NCI-H2107 treated with DMSO at 0.1 percent for 48 hours (cell line): ENCODE measurements around the gene CPA1.

Experiments used
- DNase-seq: peaks from one replicate; lab custom pipeline; 2025; ENCODE audit not compliant: unreplicated experiment; lab: John Stamatoyannopoulos, UW

CPA1 gene

GRCh38 chr7:130393841-130394411 lies 13.6 kb downstream of the CPA1 start:
- DNase-seq = no peak

GRCh38 chr7:130394421-130395195 lies 14.3 kb downstream of the CPA1 start:
- no peak for DNase-seq

GRCh38 chr7:130395421-130395820 lies 15.1 kb downstream of the CPA1 start:
- DNase-seq = no peak

GRCh38 chr7:130396109-130396508 lies 15.8 kb downstream of the CPA1 start:
- DNase-seq = no peak

- DNase-seq = no peak
Observed at GRCh38 chr7:130397051-130397757, 16.9 kb downstream of the CPA1 start.

GRCh38 chr7:130397758-130398073 lies 17.4 kb downstream of the CPA1 start:
- DNase-seq = no peak

GRCh38 chr7:130398526-130399090 lies 18.3 kb downstream of the CPA1 start:
- DNase-seq = no peak

- DNase-seq = no peak
Observed at GRCh38 chr7:130400120-130400572, 19.9 kb downstream of the CPA1 start.

GRCh38 chr7:130401101-130401500 lies 20.8 kb downstream of the CPA1 start:
- DNase-seq = no peak

GRCh38 chr7:130401578-130401977 lies 21.3 kb downstream of the CPA1 start:
- DNase-seq = no peak

GRCh38 chr7:130405003-130405402 lies 24.7 kb downstream of the CPA1 start:
- no peak for DNase-seq

GRCh38 chr7:130409067-130409711 lies 28.9 kb downstream of the CPA1 start:
- DNase-seq = peak; percentile 39

GRCh38 chr7:130409712-130410072 lies 29.4 kb downstream of the CPA1 start:
- DNase-seq = no peak

GRCh38 chr7:130410868-130411541 lies 30.7 kb downstream of the CPA1 start:
- no peak for DNase-seq

- DNase-seq = no peak
Observed at GRCh38 chr7:130413201-130413600, 32.9 kb downstream of the CPA1 start.

- no peak for DNase-seq
Observed at GRCh38 chr7:130415006-130415405, 34.7 kb downstream of the CPA1 start.

- DNase-seq = no peak
Observed at GRCh38 chr7:130417213-130417612, 36.9 kb downstream of the CPA1 start.

- no peak for DNase-seq
Observed at GRCh38 chr7:130418306-130418705, 38.0 kb downstream of the CPA1 start.

GRCh38 chr7:130419658-130420057 lies 39.4 kb downstream of the CPA1 start:
- peak; percentile 70 for DNase-seq

- peak; percentile 73 for DNase-seq
Observed at GRCh38 chr7:130420943-130421578, 40.8 kb downstream of the CPA1 start.
